ENCODE data around the gene SEC62. TPM values are rescaled to one million over a fixed set of nuclear protein-coding genes. Genes with fewer than 3 reads are reported as not detected.
"Not testable (repeated sequence)": the region's sequence is repeated elsewhere in the genome, so short reads cannot be mapped to it uniquely, and the experiment has no call there.

Gene SEC62
- total RNA-seq, 1 donor from 2014 or later: 101 TPM

GRCh38 chr3:170007031-170007663 lies 40.5 kb downstream of the SEC62 start:
- TF ChIP-seq CTCF (conservative IDR thresholded peaks at IDR 0.05): no peak
- peaks cover 8% of the 10 kb centered on the region for H3K4me1 Mint-ChIP-seq (ENCODE audit: unreplicated experiment)
- no peaks in the 10 kb centered on the region for H3K9me3 Mint-ChIP-seq
- no peak overlapping the region for H3K27ac Mint-ChIP-seq
- no peak overlapping the region for H3K4me3 Mint-ChIP-seq
- no peak for DNase-seq (ENCODE audit: extremely low spot score, unreplicated experiment)
- no peaks in the 10 kb centered on the region for H3K36me3 Mint-ChIP-seq
- no peaks in the 10 kb centered on the region for H3K27me3 Mint-ChIP-seq

DNA sequence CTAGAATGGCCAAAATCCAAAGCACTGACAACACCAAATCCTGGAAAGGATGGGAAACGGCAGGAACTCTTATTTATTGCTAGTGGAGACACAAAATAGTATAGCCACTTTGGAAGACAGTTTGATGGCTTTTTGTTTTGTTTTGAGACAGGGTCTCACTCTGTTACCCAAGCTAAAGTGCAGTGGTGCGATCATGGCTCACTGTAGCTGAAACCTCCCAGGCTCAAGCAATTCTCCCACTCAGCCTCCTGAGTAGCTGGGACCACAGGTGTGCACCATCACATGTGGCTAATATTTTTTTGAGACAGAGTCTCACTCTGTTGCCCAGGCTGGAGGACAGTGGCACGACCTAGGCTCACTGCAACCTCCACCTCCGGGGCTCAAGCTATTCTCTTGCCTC lies 43.9 kb downstream of the SEC62 start:
- TF ChIP-seq CTCF (conservative IDR thresholded peaks at IDR 0.05): no peak
- Mint-ChIP-seq H3K9me3 (no peaks in the 10 kb centered on the region), H3K27me3 (no peaks in the 10 kb centered on the region), H3K4me1 (ENCODE audit: unreplicated experiment) (no peaks in the 10 kb centered on the region), H3K36me3 (no peaks in the 10 kb centered on the region), H3K27ac (no peak overlapping the region), H3K4me3 (no peak overlapping the region)
- DNase-seq (ENCODE audit: extremely low spot score, unreplicated experiment): no peak

DNA sequence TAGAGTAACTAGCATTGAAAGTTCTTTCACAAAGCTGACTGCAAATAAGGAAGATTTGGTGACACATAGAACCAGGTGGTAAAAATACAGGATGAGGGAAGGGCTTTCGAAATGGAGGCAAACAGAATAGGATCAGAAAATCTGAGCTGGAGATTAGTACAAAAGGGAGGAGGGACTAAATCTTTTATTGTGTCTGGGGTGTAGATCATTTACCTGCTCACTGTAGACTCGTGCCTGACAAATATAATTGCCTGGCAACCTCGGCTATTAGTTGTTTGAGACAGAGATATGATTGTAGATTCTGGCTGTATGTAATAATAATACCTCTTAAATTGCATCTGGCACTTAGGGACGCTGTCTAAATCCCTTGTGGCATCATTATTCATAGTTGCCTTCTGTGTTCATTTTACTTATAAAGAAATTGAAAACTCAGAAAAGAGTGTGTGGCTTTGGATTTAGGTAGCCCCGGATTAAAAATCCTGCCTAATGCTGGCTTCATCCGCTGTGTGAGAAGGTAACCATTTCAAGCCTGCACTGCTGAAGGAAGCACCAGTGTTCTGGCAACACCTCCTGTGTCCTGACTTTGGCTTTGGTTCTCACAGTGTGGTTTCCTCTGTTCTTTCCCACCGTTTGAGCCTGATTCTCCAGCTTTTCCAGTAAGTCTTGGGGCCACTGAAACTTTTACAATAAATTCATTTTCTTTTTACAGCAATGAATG lies 46.2 kb downstream of the SEC62 start:
- H3K27me3 Mint-ChIP-seq: peaks cover 3% of the 10 kb centered on the region
- H3K4me1 Mint-ChIP-seq (ENCODE audit: unreplicated experiment): no peaks in the 10 kb centered on the region
- no peaks in the 10 kb centered on the region for H3K36me3 Mint-ChIP-seq
- no peaks in the 10 kb centered on the region for H3K9me3 Mint-ChIP-seq
- H3K4me3 Mint-ChIP-seq: no peak overlapping the region
- H3K27ac Mint-ChIP-seq: no peak overlapping the region
- no peak for TF ChIP-seq CTCF (conservative IDR thresholded peaks at IDR 0.05)
- DNase-seq (ENCODE audit: extremely low spot score, unreplicated experiment): no peak

DNA sequence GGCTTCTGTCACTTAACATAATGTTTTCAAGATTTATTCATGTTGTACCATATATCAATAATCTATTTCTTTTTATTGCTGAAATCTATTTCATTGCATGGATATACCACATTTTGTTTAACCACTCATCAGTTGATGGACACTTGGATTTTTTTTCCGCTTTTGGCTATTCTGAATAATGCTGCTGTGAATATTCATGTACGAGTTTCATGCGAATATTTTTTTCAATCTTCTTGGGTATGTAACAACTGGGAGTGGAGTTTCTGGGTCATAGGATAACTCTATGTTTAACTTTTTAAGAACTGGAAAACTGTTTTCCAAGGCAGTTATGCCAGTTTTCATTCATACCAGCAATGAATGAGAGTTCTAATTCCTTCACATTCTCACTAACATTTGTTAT lies 49.5 kb downstream of the SEC62 start:
- no peak overlapping the region for H3K27ac Mint-ChIP-seq

DNA sequence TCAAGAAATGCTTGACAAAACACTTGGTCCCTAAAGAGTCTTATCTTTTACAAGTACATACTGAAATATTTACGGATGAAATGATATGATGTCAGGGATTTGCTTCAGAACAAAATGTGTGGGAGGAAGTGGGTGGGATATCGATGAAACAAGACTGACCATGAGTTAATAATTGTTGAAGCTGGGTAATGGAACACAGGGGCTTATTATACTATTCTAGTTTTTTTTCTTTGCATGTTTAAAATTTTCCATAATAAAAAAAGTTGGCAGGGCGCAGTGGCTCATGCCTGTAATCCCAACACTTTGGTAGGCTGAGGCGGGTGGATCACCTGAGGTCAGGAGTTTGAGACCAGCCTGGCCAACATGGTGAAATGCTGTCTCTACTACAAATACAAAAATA lies 52.7 kb downstream of the SEC62 start:
- not testable (repeated sequence) for H3K9me3 Mint-ChIP-seq; H3K4me1 Mint-ChIP-seq (ENCODE audit: unreplicated experiment); H3K27me3 Mint-ChIP-seq; H3K27ac Mint-ChIP-seq; DNase-seq (ENCODE audit: extremely low spot score, unreplicated experiment); H3K36me3 Mint-ChIP-seq; H3K4me3 Mint-ChIP-seq

More for the DNA sequence above, 49.5 kb downstream of the SEC62 start:
- H3K36me3 Mint-ChIP-seq: no peaks in the 10 kb centered on the region
- no peak overlapping the region for H3K4me3 Mint-ChIP-seq
- no peaks in the 10 kb centered on the region for H3K9me3 Mint-ChIP-seq
- no peaks in the 10 kb centered on the region for H3K4me1 Mint-ChIP-seq (ENCODE audit: unreplicated experiment)
- TF ChIP-seq CTCF (conservative IDR thresholded peaks at IDR 0.05): no peak
- DNase-seq (ENCODE audit: extremely low spot score, unreplicated experiment): no peak
- peaks cover 3% of the 10 kb centered on the region for H3K27me3 Mint-ChIP-seq

DNA sequence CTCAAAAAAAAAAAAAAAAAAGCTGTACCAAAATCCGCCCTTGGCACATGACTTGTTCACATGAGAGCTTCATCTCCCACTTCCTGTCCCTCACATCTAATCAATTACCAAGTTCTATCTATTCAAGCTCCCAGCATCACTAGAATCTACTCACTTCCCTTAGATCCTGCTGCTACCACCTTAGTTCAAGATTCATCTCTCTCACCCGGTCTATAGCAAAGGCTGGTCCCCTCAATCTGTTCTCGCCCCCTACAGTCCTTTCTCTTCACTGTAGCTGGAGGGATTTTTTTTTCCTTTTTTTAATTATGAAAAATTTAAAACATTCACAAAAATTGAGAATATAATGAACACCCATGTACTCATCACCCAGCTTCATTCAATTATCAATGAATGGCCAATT lies 54.5 kb downstream of the SEC62 start:
- H3K36me3 Mint-ChIP-seq: no peaks in the 10 kb centered on the region
- no peak overlapping the region for H3K4me3 Mint-ChIP-seq
- no peaks in the 10 kb centered on the region for H3K9me3 Mint-ChIP-seq
- peaks cover 6% of the 10 kb centered on the region for H3K27me3 Mint-ChIP-seq
- no peak for DNase-seq (ENCODE audit: extremely low spot score, unreplicated experiment)
- no peaks in the 10 kb centered on the region for H3K4me1 Mint-ChIP-seq (ENCODE audit: unreplicated experiment)
- no peak overlapping the region for H3K27ac Mint-ChIP-seq
- no peak for TF ChIP-seq CTCF (conservative IDR thresholded peaks at IDR 0.05)
